Forelimb muscle (tissue), 1 donor: ENCODE measurements around the gene LIN7A. TPM values are rescaled to one million over a fixed set of nuclear protein-coding genes. Genes with fewer than 3 reads are reported as not detected.

Experiments
- DNase-seq: peaks from one replicate; pipeline ENCODE4 v3.0.0-alpha.2; 2013; ENCODE audit warnings: low read depth
- polyA plus RNA-seq: library from polyadenylated mRNA; unstranded; fragments of 120-200 nt; gene quantifications from one replicate; pipeline ENCODE4 v1.2.1, GENCODE V29; 2013; ENCODE audit not compliant: insufficient read length

LIN7A gene, protein sequence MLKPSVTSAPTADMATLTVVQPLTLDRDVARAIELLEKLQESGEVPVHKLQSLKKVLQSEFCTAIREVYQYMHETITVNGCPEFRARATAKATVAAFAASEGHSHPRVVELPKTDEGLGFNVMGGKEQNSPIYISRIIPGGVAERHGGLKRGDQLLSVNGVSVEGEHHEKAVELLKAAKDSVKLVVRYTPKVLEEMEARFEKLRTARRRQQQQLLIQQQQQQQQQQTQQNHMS
- 2.3 TPM for polyA plus RNA-seq

DNA sequence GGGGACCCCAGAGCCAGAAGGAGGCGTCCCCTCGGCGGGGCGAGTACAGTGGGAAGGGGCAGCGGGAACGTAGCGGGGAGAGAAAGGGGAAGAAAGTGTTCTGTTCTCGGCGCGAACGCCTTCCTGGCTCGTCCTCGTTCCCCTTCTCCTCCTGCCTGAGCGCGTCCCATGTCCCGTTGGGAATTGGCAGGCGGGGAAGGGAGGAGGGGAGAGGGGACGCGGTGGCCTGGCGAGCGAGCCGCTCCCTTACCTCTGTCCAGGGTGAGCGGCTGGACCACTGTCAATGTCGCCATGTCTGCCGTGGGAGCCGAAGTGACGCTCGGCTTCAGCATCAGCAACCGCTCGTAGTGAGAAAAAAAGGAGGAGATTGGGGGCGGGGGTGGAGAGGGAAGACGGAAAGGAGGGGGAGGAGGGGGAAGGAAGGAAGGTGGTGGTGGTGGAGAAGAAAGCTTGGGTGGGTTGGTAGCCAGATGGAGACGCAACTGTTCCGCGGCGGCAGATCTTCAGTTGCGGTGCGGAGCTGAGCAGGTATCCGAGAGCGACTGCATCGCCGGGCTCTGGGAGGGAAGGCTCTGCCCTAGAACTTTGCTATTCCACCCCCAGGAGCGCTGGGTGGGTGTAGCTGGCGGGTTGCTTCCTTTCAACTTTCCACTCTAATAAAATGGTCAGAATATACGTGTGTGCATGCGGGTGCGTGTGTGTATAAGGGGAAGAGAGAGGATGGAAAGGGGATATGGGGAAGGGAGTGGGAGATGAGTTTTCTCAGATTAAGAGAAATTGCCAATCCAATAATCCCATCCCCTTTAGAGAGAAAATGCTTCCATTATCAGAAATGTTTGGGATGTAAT lies at the start of gene LIN7A:
Gene LIN7A (minus strand): TSS at position 544 of the 848 bp plus-strand sequence. CDS start 212 bp downstream, at position 332.
- DNase-seq, result no peak

DNA sequence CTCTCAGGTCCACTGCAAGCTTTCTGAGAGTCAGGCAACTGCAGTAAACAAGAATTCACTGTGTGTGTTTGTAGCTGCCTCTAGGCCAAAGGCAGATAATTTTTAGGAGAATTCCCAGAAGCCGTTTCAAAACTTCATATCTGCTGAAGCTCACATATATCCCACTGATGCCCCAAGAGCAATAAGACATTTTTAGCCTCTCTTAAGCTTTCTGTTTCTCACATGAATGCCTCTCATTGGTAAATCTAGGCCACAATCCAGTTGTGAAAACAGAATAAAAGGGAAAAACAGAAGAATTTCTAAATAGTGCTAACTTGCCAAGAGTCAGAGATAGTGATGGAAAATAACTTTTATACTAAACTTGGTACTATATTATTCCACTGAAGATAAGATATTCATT lies 48.5 kb upstream of the LIN7A start:
- DNase-seq, result no peak

DNA sequence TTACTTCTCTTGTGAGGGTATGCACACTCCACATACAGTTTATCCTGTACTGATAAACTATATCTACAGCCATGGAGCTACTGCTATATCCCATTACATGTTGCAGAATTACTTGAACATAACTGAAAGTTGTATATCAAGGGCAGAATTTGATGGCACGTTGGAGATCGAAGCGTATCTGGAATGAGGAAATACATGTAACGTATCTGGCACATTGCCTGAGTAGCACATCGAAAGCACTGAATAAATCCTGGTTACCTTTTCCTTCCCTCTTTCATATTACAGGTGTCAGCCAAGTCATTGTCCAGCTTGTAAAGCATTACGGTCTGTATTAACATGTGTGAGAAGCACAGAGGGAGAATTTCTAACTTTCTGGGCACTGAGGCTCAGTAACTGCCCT lies 42.1 kb upstream of the LIN7A start:
- DNase-seq, result no peak

DNA sequence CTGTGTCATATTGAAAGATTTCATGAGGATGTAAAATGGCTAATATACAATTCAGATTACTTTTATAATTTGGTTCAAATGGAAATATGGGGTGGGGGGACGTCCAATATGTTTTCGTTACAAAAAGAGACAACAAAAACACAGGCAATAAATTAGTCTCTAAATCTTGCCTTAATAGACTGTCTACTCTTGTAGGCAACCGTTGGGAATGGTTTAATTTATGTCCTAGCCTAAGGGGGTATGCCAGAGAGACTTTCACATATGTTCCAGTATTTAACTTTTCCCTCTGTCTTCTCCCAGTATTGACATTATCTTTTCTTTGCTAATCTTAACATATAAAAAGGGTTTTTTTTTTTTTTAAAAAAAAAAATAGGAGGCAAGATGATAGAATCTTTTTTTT lies 41.5 kb upstream of the LIN7A start:
- DNase-seq, result no peak

DNA sequence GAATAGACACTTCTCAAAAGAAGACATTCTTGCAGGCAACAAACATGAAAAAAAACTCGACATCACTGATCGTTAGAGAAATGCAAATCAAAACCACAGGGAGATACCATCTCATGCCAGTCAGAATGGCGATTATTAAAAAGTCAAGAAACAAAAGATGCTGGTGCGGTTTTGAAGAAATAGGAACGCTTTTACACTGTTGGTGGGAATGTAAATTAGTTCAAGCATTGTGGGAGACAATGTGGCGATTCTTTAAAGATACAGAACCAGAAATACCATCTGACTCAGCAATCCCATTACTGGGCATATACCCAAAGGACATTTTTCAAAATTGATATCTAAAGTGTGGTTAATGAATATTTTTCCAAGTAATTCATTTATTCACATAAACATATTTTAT lies 39.6 kb upstream of the LIN7A start:
- DNase-seq, result no peak

DNA sequence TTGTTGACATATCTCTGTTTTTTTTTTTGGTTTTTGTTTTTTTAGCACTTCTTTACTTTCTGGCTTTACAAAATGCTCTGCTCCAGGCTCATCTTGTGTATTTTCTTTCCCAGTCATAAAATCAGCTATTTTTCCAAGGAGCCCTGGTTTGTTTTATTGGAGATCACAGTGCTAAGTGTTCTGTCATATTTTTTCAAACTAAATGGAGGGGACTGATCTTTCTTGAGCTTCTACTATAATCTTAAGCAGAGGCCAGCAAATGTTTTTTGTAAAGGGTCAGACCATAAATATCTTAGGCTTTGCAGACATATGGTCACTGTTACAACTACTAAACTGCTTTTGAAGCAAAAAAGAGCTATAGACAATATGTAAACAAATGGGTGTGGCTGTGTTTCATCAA lies 30.6 kb upstream of the LIN7A start:
- no peak for DNase-seq

DNA sequence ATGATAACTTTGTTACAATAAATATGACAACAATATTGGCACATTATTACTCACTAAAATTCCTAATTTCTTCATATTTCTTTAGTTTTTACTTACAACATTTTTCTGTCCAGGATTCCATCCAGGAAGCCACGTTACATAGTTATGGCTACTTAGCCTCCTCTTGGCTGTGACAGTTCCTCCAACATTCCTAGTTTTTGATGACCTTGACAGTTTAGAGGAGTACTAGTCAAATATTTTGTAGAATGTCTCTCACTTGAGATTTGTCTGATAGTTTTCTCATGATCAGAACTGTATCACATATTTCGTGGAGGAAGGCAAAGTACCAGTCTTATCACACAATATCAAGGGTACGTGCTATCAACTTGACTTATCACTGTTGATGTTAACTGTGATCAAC lies 29.8 kb upstream of the LIN7A start:
- DNase-seq, result no peak

DNA sequence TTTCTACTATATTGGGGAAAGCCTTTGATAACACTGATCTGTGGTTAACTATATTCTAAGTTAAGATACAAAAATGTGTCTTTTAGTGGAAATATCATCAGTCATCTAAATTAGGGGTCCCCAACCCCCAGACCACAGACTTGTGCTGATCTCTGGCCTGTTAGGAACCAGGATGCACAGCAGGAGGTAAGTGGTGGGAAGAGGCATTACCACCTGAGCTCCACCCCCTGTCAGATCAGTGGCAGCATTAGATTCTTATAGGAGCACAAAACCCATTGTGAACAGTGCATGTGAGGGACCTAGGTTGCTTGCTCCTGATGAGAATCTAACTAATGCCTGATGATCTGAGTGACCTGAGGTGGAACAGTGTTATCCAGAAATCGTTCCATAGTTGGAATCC lies 28.3 kb upstream of the LIN7A start:
- DNase-seq, result no peak

DNA sequence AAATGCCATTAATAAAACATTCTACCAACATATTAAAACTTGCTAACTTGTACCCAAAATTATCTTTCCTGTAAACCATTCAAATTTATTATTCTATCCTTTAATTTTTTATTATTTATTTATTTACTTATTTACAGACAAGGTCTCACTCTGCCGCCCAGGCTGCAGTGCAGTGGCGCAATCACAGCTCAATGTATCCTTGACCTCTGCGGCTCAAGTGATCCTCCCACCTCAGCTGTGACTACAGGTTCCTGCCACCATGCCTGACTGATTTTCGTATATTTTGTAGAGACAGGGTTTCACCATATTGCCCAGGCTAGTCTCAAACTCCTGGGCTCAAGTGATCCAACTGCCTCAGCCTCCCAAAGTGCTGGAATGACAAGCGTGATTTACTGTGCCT lies 20.4 kb upstream of the LIN7A start:
- DNase-seq, result no peak

DNA sequence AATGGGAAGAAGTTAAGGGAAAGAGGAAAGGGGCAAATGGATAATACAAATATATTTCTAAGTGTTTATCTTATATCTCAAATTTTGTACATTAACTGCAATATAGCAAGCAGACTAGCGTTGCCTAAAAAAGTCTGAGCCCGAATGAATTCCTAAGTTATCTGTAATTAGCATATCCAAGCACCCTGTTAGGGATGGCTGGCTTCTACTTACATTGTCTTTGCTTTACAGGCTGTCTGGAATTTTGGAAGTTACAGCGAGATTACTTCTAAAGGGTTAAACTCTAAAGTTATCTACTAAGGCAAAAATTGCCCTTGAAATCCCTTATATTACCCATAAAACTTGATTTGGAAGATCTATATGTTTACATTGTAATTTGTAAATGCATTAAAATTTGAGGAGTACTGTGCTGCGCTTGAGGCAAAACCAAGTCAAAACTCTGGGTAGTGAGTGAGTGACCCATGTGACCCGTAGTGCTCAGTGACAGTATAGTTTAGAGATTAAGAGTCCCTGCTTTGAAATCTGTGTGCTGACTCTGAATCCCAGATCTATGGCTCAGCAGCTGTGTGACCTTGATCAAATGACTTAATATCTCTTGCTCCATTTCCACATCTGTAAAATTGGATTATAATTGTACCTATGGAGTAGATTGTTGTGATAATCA lies 17.3 kb upstream of the LIN7A start:
- no peak for DNase-seq

DNA sequence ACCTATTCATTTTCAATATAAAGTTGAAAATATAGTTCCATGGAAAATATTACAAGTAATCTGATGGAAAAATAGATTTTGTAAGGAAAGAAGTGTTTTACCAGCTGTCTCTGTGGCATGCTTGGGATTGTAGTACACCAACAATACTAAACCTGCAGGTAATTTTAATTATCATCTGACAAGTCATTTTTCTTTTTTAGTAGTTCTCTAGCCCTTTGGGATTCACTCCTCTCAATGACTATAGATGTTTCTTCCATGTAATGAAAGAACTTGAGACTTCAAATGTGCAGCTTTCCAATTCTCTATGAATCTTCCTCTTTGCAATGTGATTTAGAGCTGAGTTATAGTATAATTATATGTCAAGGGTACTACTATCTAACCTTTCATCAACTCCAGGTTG lies 14.7 kb upstream of the LIN7A start:
- no peak for DNase-seq

DNA sequence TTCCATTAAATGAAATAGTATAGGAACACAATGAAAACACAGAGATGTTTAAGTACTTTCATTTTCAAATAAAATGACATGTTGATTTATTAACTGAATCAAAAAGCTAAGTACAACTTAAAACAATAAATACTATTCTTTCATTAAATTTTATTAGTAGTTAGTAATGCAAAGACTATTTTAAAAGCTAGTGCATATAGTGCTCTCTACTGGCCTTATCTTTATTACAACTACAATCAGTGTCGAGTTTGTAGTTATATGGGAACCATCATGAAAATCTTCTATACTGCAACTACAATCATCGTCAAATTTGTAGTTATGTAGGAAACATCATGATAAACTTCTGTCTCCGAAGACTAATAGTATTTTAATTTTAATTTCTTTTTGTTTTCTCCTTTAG lies 8.9 kb upstream of the LIN7A start:
- no peak for DNase-seq

DNA sequence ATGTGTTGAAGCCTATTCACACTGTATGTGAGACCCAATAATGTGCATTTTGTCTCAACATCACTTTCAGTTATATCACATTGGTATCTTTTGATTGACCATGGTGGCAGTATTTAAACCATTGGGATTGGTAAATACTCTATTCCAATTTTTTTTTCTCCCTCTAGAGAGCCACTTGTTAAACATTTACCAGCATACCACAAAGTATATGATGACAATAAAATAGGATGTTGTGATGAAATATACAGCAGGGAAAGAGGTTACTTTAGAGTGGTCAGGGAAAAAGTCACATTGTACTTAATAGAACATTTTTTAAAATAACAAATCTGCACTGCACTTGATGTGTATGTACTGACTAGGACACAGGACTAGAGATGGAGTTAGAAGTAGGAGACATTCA lies 5.6 kb upstream of the LIN7A start:
- DNase-seq, result no peak

DNA sequence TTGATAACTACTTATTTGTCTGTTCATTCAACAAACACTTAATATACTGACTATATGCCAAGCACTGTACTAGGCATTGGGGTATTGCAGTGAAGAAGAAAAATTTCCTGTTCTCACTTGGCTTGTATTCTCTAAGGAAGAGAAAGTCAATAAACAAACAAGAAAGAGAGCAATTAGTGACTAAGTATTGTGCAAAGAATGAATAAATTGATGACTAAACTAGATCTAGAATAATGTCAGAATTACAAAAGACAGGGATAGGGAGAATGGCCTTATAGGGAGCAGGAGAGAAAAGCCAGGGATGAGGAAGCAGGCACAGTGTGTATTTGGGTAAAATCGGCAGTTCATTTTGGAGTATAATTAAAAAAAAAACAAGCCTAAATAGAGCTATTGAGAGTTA lies 4.2 kb upstream of the LIN7A start:
- DNase-seq, result no peak

DNA sequence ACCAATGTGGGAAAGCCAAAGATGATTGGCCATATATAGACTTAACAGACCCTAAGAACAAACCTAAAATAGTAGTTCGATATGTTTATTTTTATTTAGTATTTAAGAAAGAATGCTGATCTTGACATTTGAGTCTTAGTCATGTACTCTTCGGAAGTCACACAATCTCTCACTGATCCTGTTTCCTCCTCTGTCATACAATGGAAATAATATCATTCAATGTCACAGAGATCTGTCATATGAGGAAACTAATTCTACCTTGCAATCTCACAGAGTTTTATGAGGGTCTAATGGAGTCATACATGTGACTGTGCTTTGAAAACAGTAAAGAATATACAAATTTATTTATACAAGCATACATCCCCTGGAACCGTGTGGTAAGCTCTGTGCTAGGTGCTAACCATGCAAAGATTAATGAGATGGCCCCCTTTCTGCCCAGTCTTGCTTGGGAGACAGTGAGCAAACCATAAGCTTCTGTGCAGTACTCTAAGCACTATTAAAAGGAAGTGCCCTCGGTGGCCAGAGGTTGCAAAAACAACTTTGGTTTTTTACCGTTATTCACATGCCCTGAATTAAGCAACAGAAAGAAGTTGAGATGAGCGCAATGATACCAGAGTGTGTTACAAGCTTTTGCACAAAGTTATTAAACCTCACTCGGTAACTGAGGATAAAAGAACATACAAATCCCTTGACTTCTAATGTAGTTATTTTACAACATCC lies 1.7 kb upstream of the LIN7A start:
- DNase-seq, result no peak

DNA sequence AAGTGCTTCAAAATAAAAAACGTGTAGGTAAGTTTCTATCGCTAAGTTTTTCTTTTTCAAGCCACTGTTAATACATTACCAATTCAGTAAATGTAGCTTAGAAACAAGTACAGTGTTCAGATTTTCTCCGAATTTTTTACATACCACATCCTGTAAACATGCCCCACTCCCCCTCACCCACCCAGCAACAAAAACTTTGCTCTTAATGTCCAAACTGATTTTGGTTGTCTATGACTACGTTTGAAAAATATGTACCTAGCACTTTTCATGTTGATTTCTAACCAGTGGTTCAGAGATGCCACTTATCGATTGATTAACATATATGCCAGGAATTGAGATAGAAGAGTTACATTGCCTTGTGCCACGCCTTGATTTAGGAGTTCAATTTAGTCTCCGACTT lies 663 bp upstream of the LIN7A start:
- DNase-seq, result no peak

DNA sequence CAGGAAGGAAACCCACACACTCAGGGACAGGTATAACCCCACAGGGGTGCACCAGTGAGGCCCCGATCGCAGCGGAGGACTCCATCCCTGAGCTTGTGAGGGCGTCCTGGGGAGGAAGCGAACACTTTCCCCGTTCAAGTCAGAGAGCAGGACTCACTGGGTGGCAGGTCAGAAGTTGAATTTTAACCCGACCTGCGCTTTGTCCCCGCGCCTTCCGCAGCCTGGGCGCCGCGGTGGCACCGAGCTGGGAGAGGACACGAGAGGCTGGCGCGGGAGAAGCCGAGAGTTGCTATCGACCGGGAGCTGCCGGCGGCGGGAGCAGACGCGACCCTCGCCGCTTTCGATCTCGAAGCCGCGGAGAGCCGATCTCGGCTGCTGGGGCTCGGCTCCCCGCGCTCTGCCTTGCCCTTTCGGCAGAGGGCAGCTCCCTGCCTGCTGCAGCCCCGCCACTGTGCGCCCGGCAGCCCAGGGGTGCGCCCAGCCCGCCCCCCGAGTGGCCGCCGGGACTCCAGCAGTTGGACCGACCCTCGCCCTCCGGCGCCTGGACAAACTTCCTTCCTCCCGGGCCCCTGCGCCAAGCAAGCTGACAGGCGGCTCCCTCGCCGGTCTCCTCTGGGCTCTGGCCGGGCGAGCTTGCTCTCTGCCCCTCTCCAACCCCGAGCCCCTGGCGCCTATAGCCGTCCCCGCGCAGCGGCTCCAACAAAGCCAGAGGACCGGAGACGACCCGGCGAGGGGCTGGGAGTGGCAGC lies 918 bp downstream of the LIN7A start:
- no peak for DNase-seq

DNA sequence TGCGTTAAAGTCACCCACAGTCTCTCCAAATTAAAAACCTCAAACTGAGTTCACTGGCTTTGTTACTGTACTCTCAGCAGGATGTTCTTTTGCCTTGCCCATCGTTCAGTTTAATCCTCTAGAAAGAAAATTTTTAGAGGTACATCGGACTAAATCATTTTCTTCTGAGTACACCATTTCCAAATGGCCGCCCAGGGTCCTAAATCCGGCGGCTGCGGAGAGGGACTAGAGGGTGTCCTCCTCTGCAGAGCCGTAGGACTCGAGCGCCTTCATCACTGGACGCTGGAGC lies 1.4 kb downstream of the LIN7A start:
- no peak for DNase-seq

DNA sequence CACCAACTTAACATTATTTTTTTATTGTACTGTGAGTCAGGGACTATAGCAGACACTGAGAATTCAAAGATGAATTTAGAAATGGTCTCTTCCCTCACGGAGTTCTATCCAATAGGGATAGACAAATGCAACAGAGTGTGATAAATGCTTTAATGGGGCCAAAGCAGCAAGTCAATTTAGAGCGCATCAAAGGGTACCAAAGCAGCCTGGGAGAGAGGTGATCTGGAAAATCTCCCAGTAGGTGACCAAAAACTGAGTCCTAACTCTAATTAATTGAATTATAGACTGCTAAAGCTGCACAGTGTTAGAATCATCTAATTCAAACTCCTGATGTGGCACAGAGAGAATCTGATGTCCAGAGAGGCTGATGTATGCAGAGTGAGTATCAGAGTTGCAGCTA lies 2.6 kb downstream of the LIN7A start:
- DNase-seq, result no peak

DNA sequence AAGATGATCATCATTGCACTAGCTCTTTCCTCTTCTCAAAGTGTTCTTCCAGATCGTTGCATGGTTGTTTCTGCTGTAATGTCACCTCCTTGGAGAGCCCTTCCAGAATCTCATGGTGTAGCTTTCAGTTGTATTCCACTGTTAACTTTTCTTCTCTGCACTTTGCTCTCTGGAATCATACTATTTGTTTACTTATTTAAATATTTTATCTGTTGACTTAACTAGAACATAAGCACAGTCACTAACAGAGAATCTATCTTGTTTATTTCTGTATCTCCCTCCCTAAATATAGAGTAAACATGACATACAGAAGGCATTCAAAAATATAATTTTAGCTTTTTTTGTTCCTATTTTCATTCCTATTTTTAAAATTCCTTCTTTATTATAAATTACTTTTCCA lies 11.8 kb downstream of the LIN7A start:
- no peak for DNase-seq

DNA sequence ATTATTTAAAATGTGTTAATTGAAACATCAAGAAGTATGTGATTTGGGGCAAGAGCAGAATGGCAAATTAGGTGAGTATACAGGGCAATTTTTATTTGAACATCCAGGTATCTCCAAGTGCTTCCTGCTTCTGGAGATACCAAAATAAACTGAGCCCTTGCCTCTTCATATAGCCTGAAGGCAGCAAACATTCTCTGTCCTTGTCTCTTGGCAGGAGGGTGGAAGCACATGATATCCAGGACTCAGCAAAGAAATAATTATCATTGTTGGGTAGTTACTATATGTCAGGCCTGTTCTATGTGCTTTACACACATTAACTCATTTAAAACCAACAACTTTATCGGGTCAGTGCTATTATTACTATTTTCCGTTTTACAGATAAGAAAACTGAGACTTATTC lies 12.5 kb downstream of the LIN7A start:
- no peak for DNase-seq

DNA sequence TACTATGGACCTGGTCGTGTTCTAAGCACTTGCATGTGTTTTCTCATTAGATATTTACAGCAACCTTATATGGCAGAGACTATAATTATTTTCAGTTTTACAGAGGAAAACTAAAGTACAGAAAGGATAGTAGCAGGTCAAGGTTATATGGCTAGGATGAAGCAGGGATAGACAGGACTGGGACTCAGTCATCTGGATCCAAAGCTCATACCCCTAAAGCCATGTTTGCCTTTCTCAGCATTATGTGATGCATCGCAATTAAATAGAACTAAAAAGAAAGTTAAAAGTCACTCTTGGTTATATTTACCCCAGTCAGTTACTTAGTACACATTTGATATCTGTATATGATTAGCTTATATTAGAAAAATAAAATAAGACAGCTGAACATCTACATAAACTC lies 13.3 kb downstream of the LIN7A start:
- DNase-seq, result no peak
